ENCODE results near the gene RRP1B. TPM values are rescaled to one million over a fixed set of nuclear protein-coding genes. Genes with fewer than 3 reads are reported as not detected.
A peak's percentile ranks its signal among the peaks of the same experiment; 100 is the strongest.
"Not testable (repeated sequence)": the region's sequence is repeated elsewhere in the genome, so short reads cannot be mapped to it uniquely, and the experiment has no call there.

Gene RRP1B
- total RNA-seq, 1 experiment from 2014 or later: 30.6 TPM

GRCh38 chr21:43644609-43645008 is 14.8 kb upstream of the RRP1B start:
- Histone ChIP-seq H3K79me2 (ENCODE audit: low read length) (no peaks in the 10 kb centered on the region), H3K4me1 (ENCODE audit: low read length) (peaks cover 18% of the 10 kb centered on the region), H3K9ac (ENCODE audit: low read length) (no peak overlapping the region), H4K20me1 (ENCODE audit: insufficient read depth, low read depth, low read length) (no peaks in the 10 kb centered on the region), H3K9me3 (ENCODE audit: low read length) (no peaks in the 10 kb centered on the region), H3K9me2 (replicated peaks; ENCODE audit: insufficient read depth, low read length) (no peaks in the 10 kb centered on the region), H3K36me3 (ENCODE audit: insufficient read depth, low read length) (no peaks in the 10 kb centered on the region), H3K27ac (ENCODE audit: low read length) (no peak overlapping the region), H2AFZ (ENCODE audit: low read length) (no peak overlapping the region), H3K4me2 (ENCODE audit: low read depth, low read length, poor library complexity, severe bottlenecking) (no peak overlapping the region), H3K27me3 (ENCODE audit: low read length) (no peaks in the 10 kb centered on the region), H3K4me3 (ENCODE audit: low read length) (no peak overlapping the region)
- DNase-seq: no peak

- no peaks in the 10 kb centered on the region for H4K20me1 ChIP-seq (ENCODE audit: insufficient read depth, low read depth, low read length)
- H3K4me3 ChIP-seq (ENCODE audit: low read length): no peak overlapping the region
- no peak overlapping the region for H3K9ac ChIP-seq (ENCODE audit: low read length)
- no peak overlapping the region for H2AFZ ChIP-seq (ENCODE audit: low read length)
- H3K79me2 ChIP-seq (ENCODE audit: low read length): no peaks in the 10 kb centered on the region
- no peaks in the 10 kb centered on the region for H3K9me3 ChIP-seq (ENCODE audit: low read length)
- H3K4me1 ChIP-seq (ENCODE audit: low read length): peaks cover 18% of the 10 kb centered on the region
- no peaks in the 10 kb centered on the region for H3K9me2 ChIP-seq (replicated peaks; ENCODE audit: insufficient read depth, low read length)
- peak; percentile 82 for DNase-seq
- H3K36me3 ChIP-seq (ENCODE audit: insufficient read depth, low read length): no peaks in the 10 kb centered on the region
- H3K27me3 ChIP-seq (ENCODE audit: low read length): no peaks in the 10 kb centered on the region
- H3K4me2 ChIP-seq (ENCODE audit: low read depth, low read length, poor library complexity, severe bottlenecking): peak overlapping the region; percentile 22
- H3K27ac ChIP-seq (ENCODE audit: low read length): no peak overlapping the region
Observed at GRCh38 chr21:43645136-43645891, 14.0 kb upstream of the RRP1B start.

GRCh38 chr21:43645976-43646375 is 13.4 kb upstream of the RRP1B start:
- no peaks in the 10 kb centered on the region for H3K36me3 ChIP-seq (ENCODE audit: insufficient read depth, low read length)
- peak overlapping the region; percentile 22 for H3K4me2 ChIP-seq (ENCODE audit: low read depth, low read length, poor library complexity, severe bottlenecking)
- no peaks in the 10 kb centered on the region for H4K20me1 ChIP-seq (ENCODE audit: insufficient read depth, low read depth, low read length)
- no peak for DNase-seq
- peaks cover 18% of the 10 kb centered on the region for H3K4me1 ChIP-seq (ENCODE audit: low read length)
- no peaks in the 10 kb centered on the region for H3K79me2 ChIP-seq (ENCODE audit: low read length)
- H3K9me2 ChIP-seq (replicated peaks; ENCODE audit: insufficient read depth, low read length): no peaks in the 10 kb centered on the region
- H3K9me3 ChIP-seq (ENCODE audit: low read length): no peaks in the 10 kb centered on the region
- H2AFZ ChIP-seq (ENCODE audit: low read length): no peak overlapping the region
- H3K27ac ChIP-seq (ENCODE audit: low read length): no peak overlapping the region
- H3K27me3 ChIP-seq (ENCODE audit: low read length): no peaks in the 10 kb centered on the region
- H3K4me3 ChIP-seq (ENCODE audit: low read length): no peak overlapping the region
- H3K9ac ChIP-seq (ENCODE audit: low read length): no peak overlapping the region

- H3K4me3 ChIP-seq (ENCODE audit: low read length): no peak overlapping the region
- H3K27ac ChIP-seq (ENCODE audit: low read length): no peak overlapping the region
- H3K36me3 ChIP-seq (ENCODE audit: insufficient read depth, low read length): no peaks in the 10 kb centered on the region
- no peaks in the 10 kb centered on the region for H3K9me2 ChIP-seq (replicated peaks; ENCODE audit: insufficient read depth, low read length)
- no peak overlapping the region for H3K9ac ChIP-seq (ENCODE audit: low read length)
- no peaks in the 10 kb centered on the region for H3K79me2 ChIP-seq (ENCODE audit: low read length)
- no peak overlapping the region for H2AFZ ChIP-seq (ENCODE audit: low read length)
- H3K4me2 ChIP-seq (ENCODE audit: low read depth, low read length, poor library complexity, severe bottlenecking): peak overlapping the region; percentile 7
- no peaks in the 10 kb centered on the region for H3K27me3 ChIP-seq (ENCODE audit: low read length)
- no peaks in the 10 kb centered on the region for H3K9me3 ChIP-seq (ENCODE audit: low read length)
- DNase-seq: peak; percentile 92
- peaks cover 18% of the 10 kb centered on the region for H3K4me1 ChIP-seq (ENCODE audit: low read length)
- no peaks in the 10 kb centered on the region for H4K20me1 ChIP-seq (ENCODE audit: insufficient read depth, low read depth, low read length)
Observed at GRCh38 chr21:43646550-43647260, 12.7 kb upstream of the RRP1B start.

GRCh38 chr21:43648171-43648570 is 11.2 kb upstream of the RRP1B start:
- Histone ChIP-seq H3K4me2 (ENCODE audit: low read depth, low read length, poor library complexity, severe bottlenecking) (no peak overlapping the region), H4K20me1 (ENCODE audit: insufficient read depth, low read depth, low read length) (no peaks in the 10 kb centered on the region), H3K4me3 (ENCODE audit: low read length) (no peak overlapping the region), H3K9ac (ENCODE audit: low read length) (no peak overlapping the region), H3K4me1 (ENCODE audit: low read length) (peaks cover 18% of the 10 kb centered on the region), H3K36me3 (ENCODE audit: insufficient read depth, low read length) (no peaks in the 10 kb centered on the region), H3K9me3 (ENCODE audit: low read length) (no peaks in the 10 kb centered on the region), H2AFZ (ENCODE audit: low read length) (no peak overlapping the region), H3K9me2 (replicated peaks; ENCODE audit: insufficient read depth, low read length) (no peaks in the 10 kb centered on the region), H3K79me2 (ENCODE audit: low read length) (no peaks in the 10 kb centered on the region), H3K27me3 (ENCODE audit: low read length) (no peaks in the 10 kb centered on the region), H3K27ac (ENCODE audit: low read length) (no peak overlapping the region)
- DNase-seq: no peak

- not testable (repeated sequence) for H3K9me3 ChIP-seq (ENCODE audit: low read length); H3K79me2 ChIP-seq (ENCODE audit: low read length); H3K36me3 ChIP-seq (ENCODE audit: insufficient read depth, low read length); H3K4me2 ChIP-seq (ENCODE audit: low read depth, low read length, poor library complexity, severe bottlenecking); H3K9ac ChIP-seq (ENCODE audit: low read length); H2AFZ ChIP-seq (ENCODE audit: low read length); H4K20me1 ChIP-seq (ENCODE audit: insufficient read depth, low read depth, low read length); H3K27ac ChIP-seq (ENCODE audit: low read length); H3K9me2 ChIP-seq (replicated peaks; ENCODE audit: insufficient read depth, low read length); DNase-seq; H3K4me3 ChIP-seq (ENCODE audit: low read length); H3K4me1 ChIP-seq (ENCODE audit: low read length); H3K27me3 ChIP-seq (ENCODE audit: low read length)
Observed at GRCh38 chr21:43651926-43652325, 7.4 kb upstream of the RRP1B start.

- H3K4me1 ChIP-seq (ENCODE audit: low read length): no peaks in the 10 kb centered on the region
- H3K4me3 ChIP-seq (ENCODE audit: low read length): no peak overlapping the region
- H3K27ac ChIP-seq (ENCODE audit: low read length): no peak overlapping the region
- H3K9me2 ChIP-seq (replicated peaks; ENCODE audit: insufficient read depth, low read length): no peaks in the 10 kb centered on the region
- H3K36me3 ChIP-seq (ENCODE audit: insufficient read depth, low read length): no peaks in the 10 kb centered on the region
- no peak overlapping the region for H3K4me2 ChIP-seq (ENCODE audit: low read depth, low read length, poor library complexity, severe bottlenecking)
- no peaks in the 10 kb centered on the region for H3K79me2 ChIP-seq (ENCODE audit: low read length)
- no peaks in the 10 kb centered on the region for H3K27me3 ChIP-seq (ENCODE audit: low read length)
- no peak overlapping the region for H3K9ac ChIP-seq (ENCODE audit: low read length)
- no peak for DNase-seq
- H3K9me3 ChIP-seq (ENCODE audit: low read length): no peaks in the 10 kb centered on the region
- H2AFZ ChIP-seq (ENCODE audit: low read length): no peak overlapping the region
- H4K20me1 ChIP-seq (ENCODE audit: insufficient read depth, low read depth, low read length): no peaks in the 10 kb centered on the region
Observed at GRCh38 chr21:43652616-43653015, 6.7 kb upstream of the RRP1B start.

- Histone ChIP-seq H3K9me3 (ENCODE audit: low read length) (no peaks in the 10 kb centered on the region), H3K4me1 (ENCODE audit: low read length) (peaks cover 1% of the 10 kb centered on the region), H3K27me3 (ENCODE audit: low read length) (no peaks in the 10 kb centered on the region), H3K9ac (ENCODE audit: low read length) (no peak overlapping the region), H3K4me3 (ENCODE audit: low read length) (no peak overlapping the region), H4K20me1 (ENCODE audit: insufficient read depth, low read depth, low read length) (no peaks in the 10 kb centered on the region), H3K36me3 (ENCODE audit: insufficient read depth, low read length) (no peaks in the 10 kb centered on the region), H3K4me2 (ENCODE audit: low read depth, low read length, poor library complexity, severe bottlenecking) (no peak overlapping the region), H2AFZ (ENCODE audit: low read length) (no peak overlapping the region), H3K27ac (ENCODE audit: low read length) (no peak overlapping the region), H3K79me2 (ENCODE audit: low read length) (no peaks in the 10 kb centered on the region), H3K9me2 (replicated peaks; ENCODE audit: insufficient read depth, low read length) (no peaks in the 10 kb centered on the region)
- DNase-seq: no peak
Observed at GRCh38 chr21:43653626-43654025, 5.7 kb upstream of the RRP1B start.
